HL-60 (cell line): Measurements from ENCODE around the gene PSIP1.

Experiments
- DNase-seq, 2 experiments: peaks; one replicate each; pipeline ENCODE4 v3.0.0-alpha.2; 2010 to 2020; ENCODE audit warnings: low read depth in 1 of 2, low spot score in 1 of 2
- H3K27ac ChIP-seq: fragments of 250-450 bp; sonication (Bioruptor Pico); replicated peaks from 2 replicates; pipeline ENCODE4 v1.5.1; 2020; ENCODE audit warnings: mild to moderate bottlenecking, moderate library complexity
- H3K27me3 ChIP-seq: fragments of 250-450 bp; sonication (Bioruptor Pico); 2 replicates; pipeline ENCODE4 v1.5.1; 2021; ENCODE audit warnings: mild to moderate bottlenecking, moderate library complexity; ENCODE audit not compliant: insufficient read depth, poor library complexity, severe bottlenecking
- H3K4me3 ChIP-seq: replicated peaks from 2 replicates; pipeline ENCODE4 v1.5.1; 2011; ENCODE audit warnings: mild to moderate bottlenecking, control low read depth, low read length; ENCODE audit not compliant: insufficient read depth
- GABPA ChIP-seq: IDR thresholded peaks from 2 replicates; pipeline ENCODE4 v1.6.1; 2012; ENCODE audit warnings: low read depth
- POLR2AphosphoS5 ChIP-seq: IDR thresholded peaks from 2 replicates; pipeline ENCODE4 v1.6.1; 2012; ENCODE audit warnings: low read depth
- SPI1 ChIP-seq: IDR thresholded peaks from 2 replicates; pipeline ENCODE4 v1.6.1; 2012; ENCODE audit warnings: low read depth, mild to moderate bottlenecking, borderline replicate concordance
- TF ChIP-seq, protein P1 (sequence below): IDR thresholded peaks from one replicate; pipeline ENCODE4 v1.5.1; 2011; ENCODE audit warnings: low read length, control low read depth, inconsistent platforms; ENCODE audit not compliant: insufficient read depth
- TF ChIP-seq, protein P2 (sequence below): IDR thresholded peaks from 2 replicates; pipeline ENCODE4 v1.6.1; 2012; ENCODE audit warnings: low read depth; ENCODE audit not compliant: insufficient replicate concordance

Gene PSIP1

GRCh38 chr9:15501179-15501578 lies 9.6 kb downstream of the PSIP1 start:
- Histone ChIP-seq H3K27me3 (no peaks in the 10 kb centered on the region), H3K27ac (no peak overlapping the region), H3K4me3 (no peak overlapping the region)
- no peak for DNase-seq
- TF ChIP-seq GABPA (no peak), SPI1 (no peak), POLR2AphosphoS5 (no peak)
- TF ChIP-seq, protein P1, sequence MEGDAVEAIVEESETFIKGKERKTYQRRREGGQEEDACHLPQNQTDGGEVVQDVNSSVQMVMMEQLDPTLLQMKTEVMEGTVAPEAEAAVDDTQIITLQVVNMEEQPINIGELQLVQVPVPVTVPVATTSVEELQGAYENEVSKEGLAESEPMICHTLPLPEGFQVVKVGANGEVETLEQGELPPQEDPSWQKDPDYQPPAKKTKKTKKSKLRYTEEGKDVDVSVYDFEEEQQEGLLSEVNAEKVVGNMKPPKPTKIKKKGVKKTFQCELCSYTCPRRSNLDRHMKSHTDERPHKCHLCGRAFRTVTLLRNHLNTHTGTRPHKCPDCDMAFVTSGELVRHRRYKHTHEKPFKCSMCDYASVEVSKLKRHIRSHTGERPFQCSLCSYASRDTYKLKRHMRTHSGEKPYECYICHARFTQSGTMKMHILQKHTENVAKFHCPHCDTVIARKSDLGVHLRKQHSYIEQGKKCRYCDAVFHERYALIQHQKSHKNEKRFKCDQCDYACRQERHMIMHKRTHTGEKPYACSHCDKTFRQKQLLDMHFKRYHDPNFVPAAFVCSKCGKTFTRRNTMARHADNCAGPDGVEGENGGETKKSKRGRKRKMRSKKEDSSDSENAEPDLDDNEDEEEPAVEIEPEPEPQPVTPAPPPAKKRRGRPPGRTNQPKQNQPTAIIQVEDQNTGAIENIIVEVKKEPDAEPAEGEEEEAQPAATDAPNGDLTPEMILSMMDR, result no peak
- TF ChIP-seq, protein P2, sequence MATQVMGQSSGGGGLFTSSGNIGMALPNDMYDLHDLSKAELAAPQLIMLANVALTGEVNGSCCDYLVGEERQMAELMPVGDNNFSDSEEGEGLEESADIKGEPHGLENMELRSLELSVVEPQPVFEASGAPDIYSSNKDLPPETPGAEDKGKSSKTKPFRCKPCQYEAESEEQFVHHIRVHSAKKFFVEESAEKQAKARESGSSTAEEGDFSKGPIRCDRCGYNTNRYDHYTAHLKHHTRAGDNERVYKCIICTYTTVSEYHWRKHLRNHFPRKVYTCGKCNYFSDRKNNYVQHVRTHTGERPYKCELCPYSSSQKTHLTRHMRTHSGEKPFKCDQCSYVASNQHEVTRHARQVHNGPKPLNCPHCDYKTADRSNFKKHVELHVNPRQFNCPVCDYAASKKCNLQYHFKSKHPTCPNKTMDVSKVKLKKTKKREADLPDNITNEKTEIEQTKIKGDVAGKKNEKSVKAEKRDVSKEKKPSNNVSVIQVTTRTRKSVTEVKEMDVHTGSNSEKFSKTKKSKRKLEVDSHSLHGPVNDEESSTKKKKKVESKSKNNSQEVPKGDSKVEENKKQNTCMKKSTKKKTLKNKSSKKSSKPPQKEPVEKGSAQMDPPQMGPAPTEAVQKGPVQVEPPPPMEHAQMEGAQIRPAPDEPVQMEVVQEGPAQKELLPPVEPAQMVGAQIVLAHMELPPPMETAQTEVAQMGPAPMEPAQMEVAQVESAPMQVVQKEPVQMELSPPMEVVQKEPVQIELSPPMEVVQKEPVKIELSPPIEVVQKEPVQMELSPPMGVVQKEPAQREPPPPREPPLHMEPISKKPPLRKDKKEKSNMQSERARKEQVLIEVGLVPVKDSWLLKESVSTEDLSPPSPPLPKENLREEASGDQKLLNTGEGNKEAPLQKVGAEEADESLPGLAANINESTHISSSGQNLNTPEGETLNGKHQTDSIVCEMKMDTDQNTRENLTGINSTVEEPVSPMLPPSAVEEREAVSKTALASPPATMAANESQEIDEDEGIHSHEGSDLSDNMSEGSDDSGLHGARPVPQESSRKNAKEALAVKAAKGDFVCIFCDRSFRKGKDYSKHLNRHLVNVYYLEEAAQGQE, result no peak

DNA sequence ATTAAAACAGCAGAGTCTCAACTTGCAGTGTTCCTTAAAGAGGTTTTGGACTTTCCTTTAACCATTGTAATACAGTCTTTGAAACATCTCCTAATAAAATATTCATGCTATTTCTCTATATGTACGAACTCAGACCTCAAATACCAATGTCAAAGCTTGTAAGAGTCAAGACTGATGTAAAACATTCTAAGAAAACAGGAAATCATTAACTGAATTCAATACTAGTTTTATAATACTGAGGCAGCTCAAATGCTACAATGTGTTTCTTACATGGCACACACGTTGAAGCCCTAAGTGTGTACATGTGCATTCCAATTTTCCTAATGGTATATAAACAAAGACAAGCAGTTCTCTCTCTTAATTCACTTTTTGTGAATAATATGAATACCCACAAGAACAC lies 11.6 kb downstream of the PSIP1 start:
- H3K4me3 ChIP-seq, result no peak overlapping the region
- TF ChIP-seq SPI1 (no peak), POLR2AphosphoS5 (no peak), GABPA (no peak)
- TF ChIP-seq, protein P2, result no peak
- TF ChIP-seq, protein P1, result no peak

GRCh38 chr9:15498246-15498995 lies 12.3 kb downstream of the PSIP1 start:
- H3K27ac ChIP-seq, result no peak overlapping the region
- no peaks in the 10 kb centered on the region for H3K27me3 ChIP-seq
- TF ChIP-seq SPI1, result no peak
- TF ChIP-seq, protein P1, result no peak
- no peak for TF ChIP-seq GABPA
- TF ChIP-seq POLR2AphosphoS5, result no peak
- TF ChIP-seq, protein P2, result no peak
- DNase-seq, result no peak
- H3K4me3 ChIP-seq, result no peak overlapping the region

More for the DNA sequence above, 11.6 kb downstream of the PSIP1 start:
- DNase-seq, result no peak
- no peak overlapping the region for H3K27ac ChIP-seq
- no peaks in the 10 kb centered on the region for H3K27me3 ChIP-seq
